ENCODE results near the gene ROCK1. TPM values are rescaled to one million over a fixed set of nuclear protein-coding genes. Genes with fewer than 3 reads are reported as not detected.

ROCK1 gene
- total and polyA plus RNA-seq, 2 donors (not counting 3 experiments of a cell fraction or from before 2014, with no cell fraction given), result 5.3 to 53.0 TPM

DNA sequence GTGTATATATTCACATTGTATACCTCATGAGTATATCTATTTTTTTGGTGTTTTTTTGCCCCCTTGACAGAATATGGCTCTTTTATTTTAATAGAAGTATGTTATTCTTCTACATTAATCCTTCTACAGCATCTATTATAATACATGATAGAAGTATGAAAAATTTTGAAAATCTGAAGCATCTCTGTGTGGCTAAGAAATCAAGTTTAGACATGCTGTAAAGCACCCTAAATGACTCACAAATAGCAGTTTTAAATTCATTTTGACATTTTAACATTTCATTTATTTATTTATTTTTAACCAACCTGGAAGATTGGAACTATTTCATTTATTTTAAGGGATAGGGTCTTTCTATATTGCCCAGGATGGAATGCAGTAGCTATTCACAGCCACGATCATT is 33.8 kb upstream of the ROCK1 start:
- Histone ChIP-seq H3K9ac (replicated peaks; ENCODE audit: extremely low read depth, insufficient read depth, low read length) (no peak overlapping the region), H3K36me3 (ENCODE audit: control insufficient read depth in 2 of 2, extremely low read depth in 1 of 2, insufficient read depth in 2 of 2, low read length in 2 of 2) (no peaks in the 10 kb centered on the region), H4K20me1 (replicated peaks; ENCODE audit: control insufficient read depth, extremely low read depth, insufficient read depth, low read length) (no peaks in the 10 kb centered on the region), H3K9me1 (replicated peaks; ENCODE audit: control insufficient read depth, extremely low read depth, insufficient read depth, low read length) (no peaks in the 10 kb centered on the region), H3K4me1 (ENCODE audit: control insufficient read depth, extremely low read depth, insufficient read depth, low read length) (no peaks in the 10 kb centered on the region), H3K9me3 (replicated peaks; ENCODE audit: control insufficient read depth, insufficient read depth, low read length) (no peaks in the 10 kb centered on the region), H2AFZ (ENCODE audit: low read depth, low read length) (no peak overlapping the region), H3K27ac (ENCODE audit: insufficient read depth, low read depth, low read length) (no peak overlapping the region), H3K4me3 (replicated peaks in 1 of 3; ENCODE audit: insufficient read depth in 1 of 3, low read depth in 1 of 3, low read length in 3 of 3) (no peak overlapping the region), H3K4me2 (ENCODE audit: insufficient read depth, low read length) (no peak overlapping the region), H3K27me3 (ENCODE audit: control insufficient read depth in 2 of 2, insufficient read depth in 2 of 2, low read length in 2 of 2) (peaks cover 0 to 4% of the 10 kb centered on the region in 2 experiments), H3K79me2 (ENCODE audit: control insufficient read depth, insufficient read depth, low read length) (no peaks in the 10 kb centered on the region)
- FAIRE-seq (no peak), DNase-seq (ENCODE audit: low read depth, low spot score) (no peak)
- ChIA-PET POLR2A (no interaction called here), CTCF (no interaction called here)
- BruUV-seq (replicated peaks), result no TSS peak
- no peak for TF ChIP-seq GATA2 (IDR thresholded peaks at IDR 0.05; ENCODE audit: insufficient read depth, insufficient read length, low read depth, low read length)
- no peak for TF ChIP-seq EZH2 (IDR thresholded peaks at IDR 0.05; ENCODE audit: borderline replicate concordance, low read depth, low read length, severe bottlenecking)
- TF ChIP-seq, protein P1, sequence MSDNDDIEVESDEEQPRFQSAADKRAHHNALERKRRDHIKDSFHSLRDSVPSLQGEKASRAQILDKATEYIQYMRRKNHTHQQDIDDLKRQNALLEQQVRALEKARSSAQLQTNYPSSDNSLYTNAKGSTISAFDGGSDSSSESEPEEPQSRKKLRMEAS (IDR thresholded peaks at IDR 0.05; ENCODE audit: insufficient read depth, insufficient read length), result no peak
- TF ChIP-seq MYC (IDR thresholded peaks at IDR 0.05; ENCODE audit: low read depth, low read length), result no peak
- TF ChIP-seq CTCF (IDR thresholded peaks at IDR 0.05; ENCODE audit: extremely low read depth in 1 of 2, insufficient read depth in 1 of 2, low read depth in 1 of 2, low read length in 2 of 2), result no peak
- TF ChIP-seq FOS (IDR thresholded peaks at IDR 0.05; ENCODE audit: borderline replicate concordance, insufficient read depth, low read length), result no peak
- dilution Hi-C loops (cut with MboI; ENCODE audit: extremely low pct_ligation_motif_present, low sequenced_read_pairs) (no loop called here), intact Hi-C loops (cut with micrococcal nuclease) (no loop called here)
